ENCODE data around the gene CARD9.

DNA sequence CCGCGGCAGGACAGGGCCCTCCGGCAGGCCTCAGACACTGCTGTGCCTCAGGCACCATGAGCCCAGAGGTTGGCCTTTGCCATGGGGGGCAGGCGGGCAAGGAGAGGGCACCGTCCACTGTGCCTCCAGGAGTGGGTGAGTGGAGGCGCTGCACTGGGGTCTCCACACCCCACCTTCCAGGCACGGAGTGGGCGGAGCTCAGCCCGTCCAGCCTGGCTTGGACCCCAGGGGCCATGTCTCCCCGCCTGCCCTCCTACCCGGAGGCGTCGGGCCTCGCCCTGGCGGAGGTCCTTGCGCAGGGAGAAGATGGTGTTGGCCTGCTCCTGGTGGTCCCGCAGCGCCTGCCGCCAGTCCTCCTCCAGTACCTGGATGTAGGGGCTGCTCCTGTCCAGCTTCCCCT is 3.4 kb downstream of the CARD9 start:
- TF ChIP-seq POLR2A (IDR thresholded peaks at IDR 0.05; ENCODE audit: low read length) (no peak), GATA1 (IDR thresholded peaks at IDR 0.05; ENCODE audit: low read depth, low read length) (no peak)

Measured in erythroblast (primary cell).